ENCODE data around the gene SERTAD2.

Gene SERTAD2

GRCh38 chr2:64672708-64673107, 19.0 kb upstream of the SERTAD2 start:
- DNase-seq: no peak

- no peak for DNase-seq
These were observed 16.3 kb upstream of the SERTAD2 start for GRCh38 chr2:64670047-64670446.

- no peak for DNase-seq
These were observed 15.6 kb upstream of the SERTAD2 start for GRCh38 chr2:64669288-64669687.

GRCh38 chr2:64668542-64668941, 14.8 kb upstream of the SERTAD2 start:
- DNase-seq: no peak

- no peak for DNase-seq
These were observed 13.8 kb upstream of the SERTAD2 start for GRCh38 chr2:64667535-64667934.

GRCh38 chr2:64666810-64667438, 13.2 kb upstream of the SERTAD2 start:
- no peak for DNase-seq

- DNase-seq: no peak
These were observed 12.0 kb upstream of the SERTAD2 start for GRCh38 chr2:64665709-64666108.

GRCh38 chr2:64663402-64663801, 9.7 kb upstream of the SERTAD2 start:
- DNase-seq: no peak

- DNase-seq: no peak
These were observed 8.0 kb upstream of the SERTAD2 start for GRCh38 chr2:64661741-64662169.

GRCh38 chr2:64659252-64659651, 5.5 kb upstream of the SERTAD2 start:
- DNase-seq: no peak

- no peak for DNase-seq
These were observed 4.6 kb upstream of the SERTAD2 start for GRCh38 chr2:64658269-64658668.

- DNase-seq: no peak
These were observed 3.7 kb upstream of the SERTAD2 start for GRCh38 chr2:64657411-64657810.

GRCh38 chr2:64656379-64656778, 2.7 kb upstream of the SERTAD2 start:
- no peak for DNase-seq

- DNase-seq: no peak
These were observed 2.2 kb upstream of the SERTAD2 start for GRCh38 chr2:64655873-64656272.

GRCh38 chr2:64655018-64655664, 1.4 kb upstream of the SERTAD2 start:
- DNase-seq: peak; percentile 11

- DNase-seq: peak; percentile 80
These were observed 524 bp upstream of the SERTAD2 start for GRCh38 chr2:64654063-64654811.

- peak; percentile 24 for DNase-seq
These were observed 1.2 kb downstream of the SERTAD2 start for GRCh38 chr2:64652231-64653108.

- DNase-seq: no peak
These were observed 2.1 kb downstream of the SERTAD2 start for GRCh38 chr2:64651590-64651989.

- DNase-seq: no peak
These were observed 2.9 kb downstream of the SERTAD2 start for GRCh38 chr2:64650722-64651338.

GRCh38 chr2:64650296-64650695, 3.4 kb downstream of the SERTAD2 start:
- DNase-seq: no peak

- DNase-seq: no peak
These were observed 4.1 kb downstream of the SERTAD2 start for GRCh38 chr2:64649626-64650025.

GRCh38 chr2:64649013-64649484, 4.7 kb downstream of the SERTAD2 start:
- DNase-seq: no peak

All from NCI-H2227 treated with DMSO at 0.1 percent for 48 hours (cell line).